22Rv1 (cell line): ENCODE data around the gene SYT6.

Source experiments
- H3K27ac ChIP-seq: fragments of 450-650 bp; 2 replicates; pipeline ENCODE4 v1.5.1; 2017
- ZFX ChIP-seq: fragments of 450-650 bp; IDR thresholded peaks from 2 replicates; pipeline ENCODE4 v1.6.1; 2017; ENCODE audit warnings: antibody characterized with exemption, borderline replicate concordance
- TF ChIP-seq, protein P1 (sequence below): fragments of 450-650 bp; IDR thresholded peaks from 2 replicates; pipeline ENCODE4 v1.5.1; 2017; ENCODE audit warnings: mild to moderate bottlenecking

Gene SYT6, protein sequence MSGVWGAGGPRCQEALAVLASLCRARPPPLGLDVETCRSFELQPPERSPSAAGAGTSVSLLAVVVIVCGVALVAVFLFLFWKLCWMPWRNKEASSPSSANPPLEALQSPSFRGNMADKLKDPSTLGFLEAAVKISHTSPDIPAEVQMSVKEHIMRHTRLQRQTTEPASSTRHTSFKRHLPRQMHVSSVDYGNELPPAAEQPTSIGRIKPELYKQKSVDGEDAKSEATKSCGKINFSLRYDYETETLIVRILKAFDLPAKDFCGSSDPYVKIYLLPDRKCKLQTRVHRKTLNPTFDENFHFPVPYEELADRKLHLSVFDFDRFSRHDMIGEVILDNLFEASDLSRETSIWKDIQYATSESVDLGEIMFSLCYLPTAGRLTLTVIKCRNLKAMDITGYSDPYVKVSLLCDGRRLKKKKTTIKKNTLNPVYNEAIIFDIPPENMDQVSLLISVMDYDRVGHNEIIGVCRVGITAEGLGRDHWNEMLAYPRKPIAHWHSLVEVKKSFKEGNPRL

DNA sequence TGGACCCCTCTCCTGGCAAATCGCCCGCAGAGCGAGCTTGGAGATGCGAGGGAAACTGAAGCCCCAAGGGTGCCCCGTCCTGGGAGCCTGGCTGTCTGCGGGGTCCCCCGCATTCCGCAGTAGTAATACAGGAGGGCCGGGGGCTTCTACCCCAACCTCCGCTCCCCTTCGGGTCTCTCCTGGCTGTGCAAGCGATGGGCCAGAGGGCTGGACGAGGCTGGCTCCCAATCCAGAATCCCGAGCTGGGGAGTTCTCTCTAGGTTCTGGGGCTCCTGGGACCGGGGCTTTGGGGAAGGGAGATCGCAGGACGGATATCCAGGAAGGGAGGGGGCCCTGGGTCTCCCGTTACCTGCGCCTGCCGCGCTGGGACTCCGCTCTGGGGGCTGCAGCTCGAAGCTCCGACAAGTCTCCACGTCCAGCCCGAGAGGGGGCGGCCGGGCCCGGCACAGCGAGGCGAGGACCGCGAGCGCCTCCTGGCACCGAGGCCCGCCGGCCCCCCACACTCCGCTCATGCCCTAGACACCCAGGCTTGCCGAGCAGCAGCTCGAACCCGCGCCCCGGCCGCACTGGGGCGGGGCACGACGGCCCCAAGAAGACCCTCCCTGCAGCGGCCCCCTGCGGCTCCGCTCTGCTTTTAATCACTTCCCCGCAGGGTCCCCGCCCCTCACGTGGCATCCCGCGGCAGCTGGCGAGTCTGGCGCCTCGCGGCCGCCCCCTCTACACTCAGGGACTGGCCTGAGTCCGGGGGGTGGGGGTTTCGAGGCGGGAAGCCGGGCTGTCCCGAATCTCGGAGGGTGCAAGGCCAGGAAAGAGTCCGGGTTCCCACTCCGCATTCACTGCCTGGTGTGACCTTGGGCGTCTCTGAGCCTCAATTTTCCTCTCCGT is at the start of gene SYT6:
Gene SYT6, minus strand, starts transcription at position 609 of the 885 bp plus-strand sequence. Its CDS starts 97 bp downstream, at position 512.
- TF ChIP-seq, protein P1, sequence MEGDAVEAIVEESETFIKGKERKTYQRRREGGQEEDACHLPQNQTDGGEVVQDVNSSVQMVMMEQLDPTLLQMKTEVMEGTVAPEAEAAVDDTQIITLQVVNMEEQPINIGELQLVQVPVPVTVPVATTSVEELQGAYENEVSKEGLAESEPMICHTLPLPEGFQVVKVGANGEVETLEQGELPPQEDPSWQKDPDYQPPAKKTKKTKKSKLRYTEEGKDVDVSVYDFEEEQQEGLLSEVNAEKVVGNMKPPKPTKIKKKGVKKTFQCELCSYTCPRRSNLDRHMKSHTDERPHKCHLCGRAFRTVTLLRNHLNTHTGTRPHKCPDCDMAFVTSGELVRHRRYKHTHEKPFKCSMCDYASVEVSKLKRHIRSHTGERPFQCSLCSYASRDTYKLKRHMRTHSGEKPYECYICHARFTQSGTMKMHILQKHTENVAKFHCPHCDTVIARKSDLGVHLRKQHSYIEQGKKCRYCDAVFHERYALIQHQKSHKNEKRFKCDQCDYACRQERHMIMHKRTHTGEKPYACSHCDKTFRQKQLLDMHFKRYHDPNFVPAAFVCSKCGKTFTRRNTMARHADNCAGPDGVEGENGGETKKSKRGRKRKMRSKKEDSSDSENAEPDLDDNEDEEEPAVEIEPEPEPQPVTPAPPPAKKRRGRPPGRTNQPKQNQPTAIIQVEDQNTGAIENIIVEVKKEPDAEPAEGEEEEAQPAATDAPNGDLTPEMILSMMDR, result no peak
- no peak for TF ChIP-seq ZFX
- H3K27ac ChIP-seq, result no peak within 1 kb of the TSS

DNA sequence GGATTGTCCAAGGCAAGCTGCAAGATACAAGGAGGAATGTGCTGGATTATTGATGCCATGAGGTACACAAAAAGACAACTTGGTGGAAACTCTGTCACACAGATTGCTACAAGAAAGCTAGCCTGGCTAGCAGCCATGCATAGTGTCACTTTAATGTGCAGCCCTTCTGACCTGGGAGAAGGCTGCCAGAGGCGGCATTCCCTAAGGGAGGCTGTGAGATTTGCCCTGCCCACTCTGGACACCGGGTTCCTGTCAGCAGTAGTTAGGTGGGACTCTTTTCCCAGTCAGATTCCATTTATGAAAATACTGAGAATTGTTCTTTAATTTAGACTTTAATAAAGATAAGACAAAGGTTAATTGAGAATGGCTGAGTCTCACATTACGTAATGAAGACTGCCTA is 47.8 kb upstream of the SYT6 start:
- no peak for TF ChIP-seq ZFX
- TF ChIP-seq, protein P1, result no peak
- H3K27ac ChIP-seq, result no peak overlapping the region

DNA sequence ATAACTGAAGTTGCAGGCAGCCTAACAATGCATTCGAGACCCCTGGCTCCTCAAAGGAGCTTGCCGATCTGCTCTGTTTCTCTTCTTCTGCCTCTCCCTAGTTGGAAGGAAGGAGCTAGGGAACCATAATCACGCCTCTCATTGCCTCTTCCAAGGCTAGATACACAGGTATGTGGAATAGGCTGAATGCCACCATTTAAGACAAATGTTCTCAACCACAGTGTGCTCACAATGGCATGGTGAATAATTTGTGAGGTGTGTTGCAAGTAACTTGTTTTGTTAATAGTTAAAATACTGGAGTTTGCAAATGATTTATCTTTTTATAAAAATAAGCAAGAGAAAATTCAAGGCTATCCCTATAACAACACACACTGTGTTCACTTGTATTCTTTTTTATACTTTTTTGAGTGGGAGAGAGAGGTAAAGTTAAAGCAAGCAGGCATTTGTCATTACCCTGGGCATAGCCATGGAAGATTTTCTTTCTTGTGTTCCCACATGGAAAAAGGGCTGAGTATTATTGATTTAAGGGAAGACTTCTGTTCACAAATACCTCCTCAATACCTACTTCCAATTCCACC is 45.4 kb upstream of the SYT6 start:
- TF ChIP-seq, protein P1, result no peak
- TF ChIP-seq ZFX, result no peak
- no peak overlapping the region for H3K27ac ChIP-seq

DNA sequence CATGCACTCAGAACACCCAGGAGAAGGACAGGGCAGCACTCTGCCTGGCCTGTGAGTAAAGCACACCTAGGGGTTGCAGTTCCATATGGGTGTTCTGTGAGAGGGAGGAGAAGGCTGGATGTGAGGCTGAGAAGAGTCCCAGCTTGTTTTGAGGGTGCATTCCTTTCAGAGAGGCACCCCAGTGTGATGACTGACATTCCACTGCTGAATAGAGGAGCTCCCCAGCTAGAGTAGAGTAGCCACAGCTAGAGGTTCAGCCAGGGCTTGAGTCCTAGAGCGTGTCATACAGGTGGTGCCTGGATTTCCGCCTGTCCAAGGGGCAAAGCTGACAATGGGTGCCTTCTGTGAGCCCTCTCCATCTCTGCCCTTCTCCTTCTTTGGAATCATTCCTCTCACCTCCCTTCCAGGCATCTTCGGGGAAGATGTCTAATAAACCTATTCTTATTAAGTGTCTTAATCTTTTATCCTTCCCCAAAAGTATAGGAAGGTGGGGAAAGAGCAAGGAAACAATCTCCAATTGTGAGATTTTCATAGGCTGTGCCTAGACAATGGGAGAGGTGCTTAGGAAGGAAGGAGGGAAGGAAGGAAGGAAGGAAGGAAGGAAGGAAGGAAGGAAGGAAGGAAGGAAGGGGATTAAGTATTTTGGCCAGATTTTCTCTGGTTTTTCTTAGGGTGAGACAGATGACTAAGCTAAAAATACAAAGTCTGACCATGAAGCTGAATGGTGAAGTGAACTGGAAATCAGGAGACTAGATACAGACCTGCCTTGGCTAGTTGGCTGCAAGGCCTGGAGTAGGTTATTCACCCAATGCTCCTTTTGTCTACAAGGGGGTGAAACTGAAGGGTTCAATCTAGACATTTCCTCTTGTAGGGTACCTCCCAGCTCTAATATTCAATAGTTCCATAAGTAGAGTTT is 43.6 kb upstream of the SYT6 start:
- no peak for TF ChIP-seq ZFX
- TF ChIP-seq, protein P1, result no peak
- no peak overlapping the region for H3K27ac ChIP-seq

DNA sequence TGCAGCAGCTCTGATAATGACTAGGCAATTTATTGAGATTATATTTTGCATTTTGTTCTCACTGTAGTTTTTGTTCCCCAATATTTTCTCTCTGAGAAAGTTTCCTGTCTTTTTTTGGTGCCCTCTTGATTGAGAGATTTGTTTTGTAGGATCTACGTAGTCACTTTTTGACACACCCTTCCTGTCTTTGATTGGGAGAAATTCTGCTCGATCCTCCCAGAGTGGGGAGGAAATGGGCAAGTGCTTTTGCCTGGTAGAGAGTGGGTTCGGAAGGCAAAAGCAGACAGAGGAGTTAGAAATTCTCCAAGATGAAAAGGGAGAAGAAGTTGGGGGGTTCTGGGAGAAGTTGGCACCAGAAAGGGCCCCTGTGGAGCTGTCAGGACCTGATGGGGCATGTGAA is 42.1 kb upstream of the SYT6 start:
- H3K27ac ChIP-seq, result no peak overlapping the region
- TF ChIP-seq, protein P1, result no peak
- no peak for TF ChIP-seq ZFX

DNA sequence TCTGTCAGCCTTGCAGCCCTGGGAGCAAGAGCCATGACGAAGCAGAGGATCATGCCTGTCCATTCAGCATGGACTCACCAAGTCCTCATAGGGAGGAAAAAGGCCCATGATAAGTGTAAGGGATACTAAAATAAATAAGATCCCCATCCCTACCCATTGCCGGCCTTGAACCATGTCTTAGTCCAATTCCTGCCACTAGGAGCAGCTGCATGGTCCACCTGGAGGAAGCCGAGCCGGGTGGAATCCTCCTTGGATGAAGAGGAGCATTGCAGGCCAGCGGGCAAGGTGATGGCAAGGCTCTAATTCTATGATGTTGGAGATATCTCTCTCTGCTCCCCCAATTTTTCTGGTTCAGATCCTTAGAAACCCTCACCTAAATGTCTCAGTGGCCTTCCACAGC is 38.7 kb upstream of the SYT6 start:
- TF ChIP-seq ZFX, result no peak
- TF ChIP-seq, protein P1, result no peak
- no peak overlapping the region for H3K27ac ChIP-seq
